ENCODE results near the gene PEAK1. TPM values are rescaled to one million over a fixed set of nuclear protein-coding genes. Genes with fewer than 3 reads are reported as not detected.
A peak's percentile ranks its signal among the peaks of the same experiment; 100 is the strongest.

The PEAK1 gene
- total RNA-seq, 1 donor from 2014 or later: 125 TPM

GRCh38 chr15:77243135-77243534 is 176.8 kb downstream of the PEAK1 start:
- Mint-ChIP-seq H3K4me1 (ENCODE audit: unreplicated experiment) (peaks cover 18% of the 10 kb centered on the region), H3K9me3 (ENCODE audit: unreplicated experiment) (no peaks in the 10 kb centered on the region), H3K27ac (ENCODE audit: unreplicated experiment) (peak overlapping the region; percentile 70), H3K36me3 (ENCODE audit: unreplicated experiment) (peaks cover 13% of the 10 kb centered on the region), H3K27me3 (ENCODE audit: unreplicated experiment) (no peaks in the 10 kb centered on the region), H3K4me3 (ENCODE audit: unreplicated experiment) (no peak overlapping the region)
- no peak for DNase-seq (ENCODE audit: extremely low spot score, unreplicated experiment)
- TF ChIP-seq, protein P1, sequence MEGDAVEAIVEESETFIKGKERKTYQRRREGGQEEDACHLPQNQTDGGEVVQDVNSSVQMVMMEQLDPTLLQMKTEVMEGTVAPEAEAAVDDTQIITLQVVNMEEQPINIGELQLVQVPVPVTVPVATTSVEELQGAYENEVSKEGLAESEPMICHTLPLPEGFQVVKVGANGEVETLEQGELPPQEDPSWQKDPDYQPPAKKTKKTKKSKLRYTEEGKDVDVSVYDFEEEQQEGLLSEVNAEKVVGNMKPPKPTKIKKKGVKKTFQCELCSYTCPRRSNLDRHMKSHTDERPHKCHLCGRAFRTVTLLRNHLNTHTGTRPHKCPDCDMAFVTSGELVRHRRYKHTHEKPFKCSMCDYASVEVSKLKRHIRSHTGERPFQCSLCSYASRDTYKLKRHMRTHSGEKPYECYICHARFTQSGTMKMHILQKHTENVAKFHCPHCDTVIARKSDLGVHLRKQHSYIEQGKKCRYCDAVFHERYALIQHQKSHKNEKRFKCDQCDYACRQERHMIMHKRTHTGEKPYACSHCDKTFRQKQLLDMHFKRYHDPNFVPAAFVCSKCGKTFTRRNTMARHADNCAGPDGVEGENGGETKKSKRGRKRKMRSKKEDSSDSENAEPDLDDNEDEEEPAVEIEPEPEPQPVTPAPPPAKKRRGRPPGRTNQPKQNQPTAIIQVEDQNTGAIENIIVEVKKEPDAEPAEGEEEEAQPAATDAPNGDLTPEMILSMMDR (IDR thresholded peaks at IDR 0.05): no peak

DNA sequence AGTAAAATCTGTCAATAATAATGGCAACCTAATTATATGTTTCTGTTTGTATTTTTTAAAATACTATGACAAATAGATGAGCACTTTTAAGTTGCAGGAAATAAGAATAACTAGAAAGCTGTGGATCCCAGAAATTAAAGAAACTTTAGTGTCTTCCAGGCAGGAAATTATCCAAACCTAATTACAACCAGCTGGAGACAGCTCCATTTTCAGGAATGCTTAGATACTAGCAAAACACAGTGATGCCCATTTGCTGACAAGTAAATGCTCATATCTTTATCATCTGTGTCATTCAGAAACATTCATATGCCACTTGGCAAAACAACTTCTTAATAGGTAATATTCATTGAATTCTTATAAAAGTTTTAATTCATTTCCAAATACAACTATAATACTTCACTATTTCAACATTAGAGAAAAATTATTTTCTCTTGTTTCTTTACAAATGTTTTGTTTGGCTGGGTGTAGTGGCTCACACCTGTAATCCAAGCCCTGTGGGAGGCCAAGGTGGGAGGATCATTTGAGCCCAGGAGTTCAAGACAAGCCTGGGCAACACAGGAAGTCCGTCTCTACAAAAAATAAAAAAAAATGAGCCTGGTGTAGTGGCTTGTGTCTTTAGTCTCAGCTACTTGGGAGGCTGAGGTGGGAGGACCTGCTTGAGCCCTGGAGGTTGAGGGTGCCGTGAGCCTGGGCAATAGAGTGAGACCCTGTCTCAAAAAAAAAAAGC is 179.9 kb downstream of the PEAK1 start:
- Mint-ChIP-seq H3K27me3 (ENCODE audit: unreplicated experiment) (no peaks in the 10 kb centered on the region), H3K4me3 (ENCODE audit: unreplicated experiment) (no peak overlapping the region), H3K9me3 (ENCODE audit: unreplicated experiment) (no peaks in the 10 kb centered on the region), H3K36me3 (ENCODE audit: unreplicated experiment) (peaks cover 23% of the 10 kb centered on the region), H3K4me1 (ENCODE audit: unreplicated experiment) (peaks cover 18% of the 10 kb centered on the region), H3K27ac (ENCODE audit: unreplicated experiment) (peak overlapping the region; percentile 80)
- DNase-seq (ENCODE audit: extremely low spot score, unreplicated experiment): no peak
- TF ChIP-seq, protein P1 (IDR thresholded peaks at IDR 0.05): no peak

GRCh38 chr15:77235566-77235965 is 184.3 kb downstream of the PEAK1 start:
- no peaks in the 10 kb centered on the region for H3K9me3 Mint-ChIP-seq (ENCODE audit: unreplicated experiment)
- H3K4me3 Mint-ChIP-seq (ENCODE audit: unreplicated experiment): no peak overlapping the region
- peaks cover 37% of the 10 kb centered on the region for H3K36me3 Mint-ChIP-seq (ENCODE audit: unreplicated experiment)
- H3K27me3 Mint-ChIP-seq (ENCODE audit: unreplicated experiment): no peaks in the 10 kb centered on the region
- no peak for DNase-seq (ENCODE audit: extremely low spot score, unreplicated experiment)
- peaks cover 11% of the 10 kb centered on the region for H3K4me1 Mint-ChIP-seq (ENCODE audit: unreplicated experiment)
- H3K27ac Mint-ChIP-seq (ENCODE audit: unreplicated experiment): no peak overlapping the region
- TF ChIP-seq, protein P1 (IDR thresholded peaks at IDR 0.05): no peak

GRCh38 chr15:77228828-77229227 is 191.1 kb downstream of the PEAK1 start:
- Mint-ChIP-seq H3K4me1 (ENCODE audit: unreplicated experiment) (peaks cover 24% of the 10 kb centered on the region), H3K36me3 (ENCODE audit: unreplicated experiment) (peaks cover 35% of the 10 kb centered on the region), H3K9me3 (ENCODE audit: unreplicated experiment) (no peaks in the 10 kb centered on the region), H3K4me3 (ENCODE audit: unreplicated experiment) (no peak overlapping the region), H3K27me3 (ENCODE audit: unreplicated experiment) (no peaks in the 10 kb centered on the region), H3K27ac (ENCODE audit: unreplicated experiment) (no peak overlapping the region)
- TF ChIP-seq, protein P1 (IDR thresholded peaks at IDR 0.05): no peak
- no peak for DNase-seq (ENCODE audit: extremely low spot score, unreplicated experiment)

DNA sequence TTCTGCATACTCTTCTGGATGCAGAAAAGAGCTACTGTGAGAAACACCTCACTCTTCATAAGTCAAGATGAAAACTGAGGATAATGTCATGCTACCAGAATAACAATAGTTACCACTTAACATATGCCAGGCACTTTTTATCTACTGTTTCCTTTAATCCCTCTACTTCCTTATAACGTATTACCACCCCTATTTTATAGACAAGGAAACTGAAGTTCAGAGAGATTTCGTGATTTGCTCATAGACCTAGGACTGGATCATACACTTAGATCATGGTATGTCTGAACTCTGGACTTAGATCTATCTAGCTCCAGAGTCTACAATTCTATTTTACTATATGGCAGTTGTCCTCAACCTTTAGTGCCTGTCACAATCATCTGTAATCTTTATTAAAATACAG is 193.3 kb downstream of the PEAK1 start:
- H3K36me3 Mint-ChIP-seq (ENCODE audit: unreplicated experiment): peaks cover 21% of the 10 kb centered on the region
- TF ChIP-seq, protein P1 (IDR thresholded peaks at IDR 0.05): no peak
- no peak overlapping the region for H3K27ac Mint-ChIP-seq (ENCODE audit: unreplicated experiment)
- H3K4me3 Mint-ChIP-seq (ENCODE audit: unreplicated experiment): no peak overlapping the region
- H3K9me3 Mint-ChIP-seq (ENCODE audit: unreplicated experiment): no peaks in the 10 kb centered on the region
- H3K27me3 Mint-ChIP-seq (ENCODE audit: unreplicated experiment): no peaks in the 10 kb centered on the region
- peaks cover 26% of the 10 kb centered on the region for H3K4me1 Mint-ChIP-seq (ENCODE audit: unreplicated experiment)
- no peak for DNase-seq (ENCODE audit: extremely low spot score, unreplicated experiment)
